ENCODE data around the gene PELI2.

The PELI2 gene, protein sequence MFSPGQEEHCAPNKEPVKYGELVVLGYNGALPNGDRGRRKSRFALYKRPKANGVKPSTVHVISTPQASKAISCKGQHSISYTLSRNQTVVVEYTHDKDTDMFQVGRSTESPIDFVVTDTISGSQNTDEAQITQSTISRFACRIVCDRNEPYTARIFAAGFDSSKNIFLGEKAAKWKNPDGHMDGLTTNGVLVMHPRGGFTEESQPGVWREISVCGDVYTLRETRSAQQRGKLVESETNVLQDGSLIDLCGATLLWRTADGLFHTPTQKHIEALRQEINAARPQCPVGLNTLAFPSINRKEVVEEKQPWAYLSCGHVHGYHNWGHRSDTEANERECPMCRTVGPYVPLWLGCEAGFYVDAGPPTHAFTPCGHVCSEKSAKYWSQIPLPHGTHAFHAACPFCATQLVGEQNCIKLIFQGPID

GRCh38 chr14:56117765-56118610, at the start of gene PELI2:
PELI2 (plus strand) TSS chr14:56118411; CDS start chr14:56118661, 250 bp downstream.
- DNase-seq = peak; percentile 64

DNA sequence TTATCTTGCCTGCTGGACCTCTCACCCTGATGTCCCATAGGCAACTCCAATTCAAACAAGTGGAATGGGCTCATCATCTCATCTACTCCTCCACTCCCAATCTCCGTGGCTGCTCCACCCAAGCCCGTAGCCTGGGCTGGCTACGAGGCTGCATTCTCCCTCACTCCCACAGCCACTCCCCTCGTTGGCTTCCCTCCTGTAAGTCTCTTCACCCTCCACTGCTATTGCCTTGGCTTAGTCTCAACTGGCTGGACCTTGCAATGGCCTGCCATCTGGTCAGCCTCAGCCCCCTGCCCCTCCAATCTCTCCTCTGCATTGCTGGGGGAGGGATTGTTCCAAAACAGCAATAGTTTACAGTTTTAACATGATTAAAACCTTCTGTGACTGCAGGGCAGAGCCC, 44.4 kb upstream of the PELI2 start:
- no peak for DNase-seq

DNA sequence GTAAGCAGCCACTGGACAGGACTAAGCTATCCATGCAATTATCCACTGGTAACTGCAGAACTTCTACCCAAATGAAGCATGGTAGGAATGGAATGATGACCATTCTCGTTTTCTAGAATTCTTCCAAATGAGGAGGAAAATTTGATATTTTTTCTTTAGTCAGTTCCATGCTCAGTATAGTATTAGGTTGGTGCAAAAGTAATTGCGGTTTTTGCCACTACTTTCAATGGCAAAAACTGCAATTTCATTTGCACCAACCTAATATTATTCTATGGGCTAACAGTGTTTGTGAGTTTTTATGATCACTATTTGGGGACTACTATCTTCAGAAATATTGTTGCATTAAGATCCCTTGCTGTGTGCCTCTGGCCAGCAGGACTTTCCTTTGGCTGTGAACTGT, 42.9 kb upstream of the PELI2 start:
- DNase-seq = no peak

GRCh38 chr14:56081139-56081538, 37.1 kb upstream of the PELI2 start:
- DNase-seq = no peak

- no peak for DNase-seq
Measured at GRCh38 chr14:56082880-56083279, 35.3 kb upstream of the PELI2 start.

DNA sequence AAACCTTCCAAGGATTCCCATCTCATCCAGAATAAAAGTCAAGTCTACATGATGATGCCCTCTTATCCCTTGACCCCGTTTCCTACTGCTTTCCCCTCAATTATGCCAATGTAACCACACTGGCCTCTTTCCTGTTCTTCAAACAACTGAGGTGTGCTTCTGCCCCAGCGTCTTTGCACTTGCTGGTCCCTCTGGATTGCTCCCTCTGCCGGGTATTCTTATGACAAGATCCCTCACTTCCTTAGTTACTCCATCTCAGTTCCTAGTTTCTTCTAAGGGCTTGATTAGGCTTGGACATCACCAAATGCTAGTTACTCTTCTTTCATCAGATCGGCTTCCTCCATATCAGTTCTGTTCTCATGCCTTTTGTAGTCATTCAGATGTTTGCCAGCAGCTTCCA, 32.7 kb upstream of the PELI2 start:
- no peak for DNase-seq

- peak; percentile 49 for DNase-seq
Measured at GRCh38 chr14:56087671-56088471, 30.3 kb upstream of the PELI2 start.

GRCh38 chr14:56088941-56089340, 29.3 kb upstream of the PELI2 start:
- no peak for DNase-seq

GRCh38 chr14:56092763-56093162, 25.4 kb upstream of the PELI2 start:
- no peak for DNase-seq

- DNase-seq = no peak
Measured at GRCh38 chr14:56094076-56094475, 24.1 kb upstream of the PELI2 start.

- no peak for DNase-seq
Measured at GRCh38 chr14:56098021-56098420, 20.2 kb upstream of the PELI2 start.

GRCh38 chr14:56099081-56099797, 19.0 kb upstream of the PELI2 start:
- DNase-seq = no peak

DNA sequence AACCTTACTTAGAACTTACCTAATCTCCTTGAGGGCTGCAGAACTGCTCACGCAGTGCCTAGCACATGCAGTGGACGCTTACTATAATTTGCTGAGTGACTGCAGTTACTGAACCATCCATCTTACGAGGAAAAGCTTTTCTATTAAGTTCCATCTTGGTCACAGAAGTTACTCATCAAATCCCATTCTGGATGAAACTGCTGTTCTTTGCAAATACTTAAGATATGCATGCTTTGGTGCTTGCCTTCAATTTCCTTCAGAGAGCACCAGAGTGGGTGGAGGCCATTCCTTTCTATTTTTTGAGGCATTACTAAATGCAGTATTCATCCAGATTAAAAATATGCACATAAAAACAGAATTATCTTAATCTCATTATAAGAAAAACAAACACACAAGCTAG, 17.7 kb upstream of the PELI2 start:
- no peak for DNase-seq

- DNase-seq = no peak
Measured at GRCh38 chr14:56102941-56103340, 15.3 kb upstream of the PELI2 start.

GRCh38 chr14:56107615-56108014, 10.6 kb upstream of the PELI2 start:
- no peak for DNase-seq

GRCh38 chr14:56108057-56108456, 10.2 kb upstream of the PELI2 start:
- no peak for DNase-seq

GRCh38 chr14:56112781-56113180, 5.4 kb upstream of the PELI2 start:
- no peak for DNase-seq

GRCh38 chr14:56115334-56115870, 2.8 kb upstream of the PELI2 start:
- DNase-seq = no peak

GRCh38 chr14:56115976-56116893, 2.0 kb upstream of the PELI2 start:
- DNase-seq = no peak

GRCh38 chr14:56118611-56119181, 485 bp downstream of the PELI2 start:
- no peak for DNase-seq
